Thyroid gland (tissue), 4 donors: ENCODE data around the gene PLA2G2C. TPM values are rescaled to one million over a fixed set of nuclear protein-coding genes. Genes with fewer than 3 reads are reported as not detected.
A peak's percentile ranks its signal among the peaks of the same experiment; 100 is the strongest.

ENCODE experiments used
- DNase-seq, 2 donors: peaks; one replicate each; pipeline ENCODE4 v3.0.0-alpha.2; 2019
- H3K27ac ChIP-seq, 3 donors: fragments of 200-600 bp; sonication (generic); 1 replicate in 2 of 3; 2 replicates in 1 of 3; pipeline ENCODE4 v1.5.1; 2016 to 2019; ENCODE audit warnings: mild to moderate bottlenecking in 1 of 3, moderate library complexity in 1 of 3
- H3K27me3 ChIP-seq: fragments of 200-600 bp; sonication (generic); one replicate; pipeline ENCODE4 v1.5.1; 2019
- H3K36me3 ChIP-seq, 2 donors: fragments of 200-600 bp; sonication (generic); one replicate each; pipeline ENCODE4 v1.5.1; 2016 to 2019
- H3K4me1 ChIP-seq, 2 donors: fragments of 200-600 bp; sonication (generic); one replicate each; pipeline ENCODE4 v1.5.1; 2017 to 2019
- H3K4me3 ChIP-seq, 3 donors: fragments of 200-600 bp; sonication (generic); replicated peaks in 1 of 3; 1 replicate in 2 of 3; 2 replicates in 1 of 3; pipeline ENCODE4 v1.5.1; 2016; ENCODE audit warnings: mild to moderate bottlenecking in 1 of 3
- H3K9me3 ChIP-seq: fragments of 200-600 bp; sonication (generic); one replicate; pipeline ENCODE4 v1.5.1; 2017
- POLR2A ChIP-seq, 2 donors: fragments of 450-650 bp; IDR thresholded peaks; one replicate each; pipeline ENCODE4 v1.6.1; 2017; ENCODE audit warnings: antibody characterized with exemption in 2 of 2, mild to moderate bottlenecking in 2 of 2, moderate library complexity in 1 of 2
- WGBS, 2 donors: methylation state at CpG; one replicate each; pipeline ENCODE4 v1.1.5; 2017; 5-methylcytosine and 5-hydroxymethylcytosine counted together
- intact Hi-C: fragments of 100-400 bp; cut with DNase I; formaldehyde crosslinking; loops from one replicate; pipeline ENCODE4 v1.15.1; 2023
- total RNA-seq, 4 donors: library from RNA; depleted of rRNA; stranded (reverse); fragments of >200 nt; gene quantifications; one replicate each; pipeline ENCODE4 v1.2.3, GENCODE V29; 2016
- TF ChIP-seq, protein P1 (sequence below), 6 experiments: fragments of 200-600 bp in 3 of 6; fragments of 450-650 bp in 3 of 6; sonication (generic) in 3 of 6; IDR thresholded peaks; one replicate each; pipeline ENCODE4 v1.5.1; 2016 to 2019; ENCODE audit warnings: antibody characterized with exemption in 6 of 6, mild to moderate bottlenecking in 2 of 6, inconsistent platforms in 1 of 6, moderate library complexity in 1 of 6

Gene PLA2G2C
- total RNA-seq, 4 donors from 2014 or later: not detected

DNA sequence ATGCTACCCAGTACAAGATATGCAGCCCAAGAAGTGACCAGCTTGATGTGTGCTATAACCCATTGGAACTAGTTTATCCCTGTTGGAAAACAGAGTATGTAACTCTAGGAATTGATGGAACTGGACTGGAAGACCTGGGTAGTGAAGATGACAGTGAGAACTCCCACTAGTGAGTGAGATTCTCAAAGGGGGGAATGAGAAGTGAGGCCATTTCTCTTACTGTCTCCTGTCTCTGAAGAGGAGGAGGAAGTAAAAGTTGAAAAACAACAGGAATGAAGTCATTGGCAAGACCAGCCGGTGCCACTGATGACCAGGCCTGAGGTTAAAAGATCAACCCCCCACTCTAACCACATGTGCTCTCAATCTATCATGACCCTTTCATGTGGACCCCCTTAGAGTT, 26.3 kb downstream of the PLA2G2C start:
- H3K27me3 ChIP-seq: no peaks in the 10 kb centered on the region
- no peaks in the 10 kb centered on the region for H3K36me3 ChIP-seq
- H3K9me3 ChIP-seq: no peaks in the 10 kb centered on the region
- intact Hi-C loops: no loop called here
- H3K4me3 ChIP-seq: no peak overlapping the region
- H3K4me1 ChIP-seq: no peaks in the 10 kb centered on the region
- no peak for DNase-seq
- H3K27ac ChIP-seq: no peak overlapping the region
- no peak for TF ChIP-seq POLR2A (IDR thresholded peaks at IDR 0.05)
- TF ChIP-seq, protein P1, sequence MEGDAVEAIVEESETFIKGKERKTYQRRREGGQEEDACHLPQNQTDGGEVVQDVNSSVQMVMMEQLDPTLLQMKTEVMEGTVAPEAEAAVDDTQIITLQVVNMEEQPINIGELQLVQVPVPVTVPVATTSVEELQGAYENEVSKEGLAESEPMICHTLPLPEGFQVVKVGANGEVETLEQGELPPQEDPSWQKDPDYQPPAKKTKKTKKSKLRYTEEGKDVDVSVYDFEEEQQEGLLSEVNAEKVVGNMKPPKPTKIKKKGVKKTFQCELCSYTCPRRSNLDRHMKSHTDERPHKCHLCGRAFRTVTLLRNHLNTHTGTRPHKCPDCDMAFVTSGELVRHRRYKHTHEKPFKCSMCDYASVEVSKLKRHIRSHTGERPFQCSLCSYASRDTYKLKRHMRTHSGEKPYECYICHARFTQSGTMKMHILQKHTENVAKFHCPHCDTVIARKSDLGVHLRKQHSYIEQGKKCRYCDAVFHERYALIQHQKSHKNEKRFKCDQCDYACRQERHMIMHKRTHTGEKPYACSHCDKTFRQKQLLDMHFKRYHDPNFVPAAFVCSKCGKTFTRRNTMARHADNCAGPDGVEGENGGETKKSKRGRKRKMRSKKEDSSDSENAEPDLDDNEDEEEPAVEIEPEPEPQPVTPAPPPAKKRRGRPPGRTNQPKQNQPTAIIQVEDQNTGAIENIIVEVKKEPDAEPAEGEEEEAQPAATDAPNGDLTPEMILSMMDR (IDR thresholded peaks at IDR 0.05): no peak
- 62 to 75% methylated on average over 1 of the region's 1 CpG for WGBS, 2 donors

DNA sequence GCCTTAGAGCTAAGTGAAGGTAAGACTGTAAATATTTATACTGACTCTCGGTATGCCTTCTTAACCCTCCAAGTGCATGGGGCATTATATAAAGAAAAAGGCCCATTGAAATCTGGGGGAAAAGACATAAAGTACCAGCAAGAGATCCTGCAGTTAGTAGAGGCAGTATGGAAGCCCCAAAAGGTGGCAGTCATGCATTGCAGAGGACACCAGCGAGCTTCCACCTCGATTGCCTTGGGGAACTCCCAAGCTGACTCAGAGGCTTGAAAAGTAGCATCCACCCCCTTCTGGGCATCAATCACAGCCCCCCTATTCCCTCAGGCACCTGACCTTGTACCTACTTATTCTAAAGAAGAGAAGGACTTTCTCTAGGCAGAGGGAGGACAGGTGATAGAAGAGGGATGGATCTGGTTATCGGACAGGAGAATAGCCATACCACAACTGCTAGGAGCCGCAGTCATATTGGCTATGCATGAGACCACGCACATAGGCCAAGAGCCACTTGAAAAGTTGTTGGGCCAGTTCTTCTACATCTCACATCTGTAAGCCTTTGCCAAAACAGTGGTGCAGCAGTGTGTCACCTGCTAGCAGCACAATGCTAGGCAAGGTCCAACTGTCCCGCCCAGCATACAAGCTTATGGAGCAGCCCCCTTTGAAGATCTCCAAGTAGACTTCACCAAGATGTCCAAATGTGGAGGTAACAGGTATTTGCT, 27.8 kb downstream of the PLA2G2C start:
- no peak overlapping the region for H3K27ac ChIP-seq
- H3K9me3 ChIP-seq: no peaks in the 10 kb centered on the region
- 47 to 50% methylated on average over 7 of the region's 7 CpGs for WGBS, 2 donors
- no peak overlapping the region for H3K4me3 ChIP-seq
- TF ChIP-seq, protein P1 (IDR thresholded peaks at IDR 0.05): peak in 2 of 6 experiments; percentile 5 to 9
- TF ChIP-seq POLR2A (IDR thresholded peaks at IDR 0.05): no peak
- intact Hi-C loops: no loop called here
- H3K4me1 ChIP-seq: no peaks in the 10 kb centered on the region
- H3K27me3 ChIP-seq: no peaks in the 10 kb centered on the region
- DNase-seq: peak; percentile 53 to 63
- H3K36me3 ChIP-seq: no peaks in the 10 kb centered on the region

DNA sequence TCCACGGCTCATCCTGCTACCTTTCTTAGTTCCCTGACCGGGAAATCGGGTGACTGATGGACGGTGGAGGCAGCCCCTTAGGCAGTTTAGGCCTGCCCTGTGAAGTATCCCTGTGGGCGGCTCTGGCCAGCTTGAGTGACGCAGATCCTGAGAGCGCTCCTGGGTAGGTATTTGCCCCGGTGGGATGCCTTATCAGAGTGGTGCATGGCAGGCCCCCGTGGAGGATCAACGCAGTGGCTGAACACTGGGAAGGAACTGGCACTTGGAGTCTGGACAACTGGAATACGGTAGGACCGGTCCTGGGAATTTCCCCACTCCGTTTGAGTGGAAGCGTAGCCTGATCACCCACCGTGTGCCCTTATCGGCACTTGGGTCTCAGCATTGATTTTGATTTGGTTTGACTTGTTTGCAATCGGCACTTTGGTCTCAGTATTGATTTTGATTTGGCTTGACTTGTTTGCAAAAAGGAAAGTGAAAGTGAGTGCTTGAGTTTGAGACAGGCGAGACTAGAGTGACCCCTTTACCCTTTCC, 32.0 kb downstream of the PLA2G2C start:
- no peaks in the 10 kb centered on the region for H3K36me3 ChIP-seq
- intact Hi-C loops: loop anchor here (5.0 kb wide), 1 partner anchor 237 kb away; no protein-coding TSS in a partner anchor
- no peak for DNase-seq
- no peak overlapping the region for H3K4me3 ChIP-seq
- no peak overlapping the region for H3K27ac ChIP-seq
- H3K4me1 ChIP-seq: peaks cover 4 to 10% of the 10 kb centered on the region in 2 donors
- H3K27me3 ChIP-seq: no peaks in the 10 kb centered on the region
- no peak for TF ChIP-seq POLR2A (IDR thresholded peaks at IDR 0.05)
- TF ChIP-seq, protein P1 (IDR thresholded peaks at IDR 0.05): no peak
- 85 to 89% methylated on average over 12 to 17 of the region's 18 CpGs for WGBS, 2 donors
- H3K9me3 ChIP-seq: no peaks in the 10 kb centered on the region

DNA sequence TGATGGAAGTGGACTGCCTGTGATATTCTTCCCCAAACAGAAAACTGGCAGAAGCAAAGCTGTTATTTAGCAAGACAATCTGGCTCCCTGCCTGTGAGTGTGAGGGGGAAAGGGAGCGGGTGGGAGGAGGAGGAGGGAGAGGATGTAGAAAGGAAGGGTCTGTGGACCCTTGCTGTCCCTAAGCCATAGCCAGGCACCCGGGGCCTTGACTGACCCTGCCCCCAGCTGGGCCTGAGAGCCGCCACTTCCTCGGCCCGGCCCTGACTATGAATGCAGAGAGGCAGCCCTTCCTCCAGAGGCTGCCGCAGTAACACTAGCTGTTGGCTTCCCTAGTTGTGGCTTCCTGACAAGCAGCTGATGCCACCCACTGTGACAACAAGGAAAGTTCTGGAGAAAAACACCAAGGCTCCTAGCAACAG, 33.3 kb downstream of the PLA2G2C start:
- no peak for DNase-seq
- Histone ChIP-seq H3K27ac (no peak overlapping the region), H3K4me3 (no peak overlapping the region), H3K27me3 (no peaks in the 10 kb centered on the region), H3K36me3 (no peaks in the 10 kb centered on the region), H3K9me3 (no peaks in the 10 kb centered on the region), H3K4me1 (peaks cover 4 to 10% of the 10 kb centered on the region in 2 donors)
- intact Hi-C loops: loop anchor here (5.0 kb wide), 1 partner anchor 236 kb away; no protein-coding TSS in a partner anchor
- 54 to 73% methylated on average over 6 of the region's 6 CpGs for WGBS, 2 donors
- no peak for TF ChIP-seq POLR2A (IDR thresholded peaks at IDR 0.05)
- TF ChIP-seq, protein P1 (IDR thresholded peaks at IDR 0.05): no peak

DNA sequence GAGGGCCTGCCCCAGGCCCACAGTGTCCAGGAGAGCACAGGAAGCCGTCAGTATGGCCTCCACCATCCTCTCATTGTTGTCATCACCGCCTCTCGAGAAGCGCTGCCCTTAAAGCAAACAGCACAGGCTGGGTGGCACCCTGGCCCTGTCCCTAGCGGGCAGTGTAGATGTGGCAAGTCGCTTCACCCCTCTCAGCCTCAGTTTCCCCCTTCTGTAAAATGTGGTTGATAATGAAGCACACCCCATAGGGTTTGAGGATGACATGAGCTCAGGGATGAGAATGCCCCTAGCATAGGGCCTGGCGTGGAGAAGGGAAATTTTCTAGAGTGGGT, 33.8 kb downstream of the PLA2G2C start:
- intact Hi-C loops: loop anchor here (5.0 kb wide), 1 partner anchor 235 kb away; no protein-coding TSS in a partner anchor
- WGBS, 2 donors: 50 to 61% methylated on average over 6 to 7 of the region's 7 CpGs
- no peak for TF ChIP-seq POLR2A (IDR thresholded peaks at IDR 0.05)
- TF ChIP-seq, protein P1 (IDR thresholded peaks at IDR 0.05): no peak
- no peaks in the 10 kb centered on the region for H3K36me3 ChIP-seq
- DNase-seq: no peak
- H3K4me1 ChIP-seq: peaks cover 4 to 10% of the 10 kb centered on the region in 2 donors
- no peaks in the 10 kb centered on the region for H3K27me3 ChIP-seq
- H3K4me3 ChIP-seq: no peak overlapping the region
- H3K9me3 ChIP-seq: no peaks in the 10 kb centered on the region
- H3K27ac ChIP-seq: no peak overlapping the region
